ENCODE results near the gene LINS1.

DNA sequence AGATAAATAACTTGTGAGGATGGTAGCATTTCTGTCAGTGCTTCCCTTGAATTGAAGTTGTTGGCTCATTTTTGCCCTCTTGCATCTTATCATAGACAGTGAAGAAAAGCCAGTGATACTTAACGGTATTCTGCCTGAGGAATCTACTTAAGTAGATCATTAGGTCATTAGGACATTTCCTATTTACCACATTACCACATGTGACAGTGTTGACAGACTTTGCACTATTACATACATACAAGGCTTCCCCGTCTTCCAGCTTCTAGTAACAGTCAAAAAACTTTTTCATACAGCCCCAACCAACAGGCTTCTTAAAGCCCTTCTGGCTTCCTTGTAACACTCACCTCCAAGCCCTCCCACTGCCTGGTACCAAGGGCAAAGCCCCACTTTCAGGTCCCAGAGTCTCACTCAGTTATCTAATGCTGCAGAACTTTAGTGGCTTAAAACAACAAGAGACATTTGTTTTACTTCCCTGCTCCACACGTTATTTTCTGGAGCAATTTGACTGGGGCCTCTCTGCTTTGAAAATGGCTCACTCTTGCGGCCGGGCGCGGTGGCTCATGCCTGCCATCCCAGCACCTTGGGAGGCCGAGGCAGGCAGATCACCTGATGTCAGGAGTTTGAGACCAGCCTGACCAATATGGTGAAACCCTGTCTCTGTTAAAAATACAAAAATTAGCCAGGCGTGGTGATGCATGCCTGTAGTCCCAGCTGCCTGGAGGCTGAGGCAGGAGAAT is 40.4 kb upstream of the LINS1 start:
- TF ChIP-seq, protein P1, sequence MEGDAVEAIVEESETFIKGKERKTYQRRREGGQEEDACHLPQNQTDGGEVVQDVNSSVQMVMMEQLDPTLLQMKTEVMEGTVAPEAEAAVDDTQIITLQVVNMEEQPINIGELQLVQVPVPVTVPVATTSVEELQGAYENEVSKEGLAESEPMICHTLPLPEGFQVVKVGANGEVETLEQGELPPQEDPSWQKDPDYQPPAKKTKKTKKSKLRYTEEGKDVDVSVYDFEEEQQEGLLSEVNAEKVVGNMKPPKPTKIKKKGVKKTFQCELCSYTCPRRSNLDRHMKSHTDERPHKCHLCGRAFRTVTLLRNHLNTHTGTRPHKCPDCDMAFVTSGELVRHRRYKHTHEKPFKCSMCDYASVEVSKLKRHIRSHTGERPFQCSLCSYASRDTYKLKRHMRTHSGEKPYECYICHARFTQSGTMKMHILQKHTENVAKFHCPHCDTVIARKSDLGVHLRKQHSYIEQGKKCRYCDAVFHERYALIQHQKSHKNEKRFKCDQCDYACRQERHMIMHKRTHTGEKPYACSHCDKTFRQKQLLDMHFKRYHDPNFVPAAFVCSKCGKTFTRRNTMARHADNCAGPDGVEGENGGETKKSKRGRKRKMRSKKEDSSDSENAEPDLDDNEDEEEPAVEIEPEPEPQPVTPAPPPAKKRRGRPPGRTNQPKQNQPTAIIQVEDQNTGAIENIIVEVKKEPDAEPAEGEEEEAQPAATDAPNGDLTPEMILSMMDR (IDR thresholded peaks at IDR 0.05): no peak
- TF ChIP-seq POLR2AphosphoS5 (IDR thresholded peaks at IDR 0.05; ENCODE audit: low read depth, low read length) (no peak), REST (IDR thresholded peaks at IDR 0.05; ENCODE audit: insufficient read depth in 1 of 2, low read depth in 2 of 2, low read length in 1 of 2) (no peak), TCF7L2 (IDR thresholded peaks at IDR 0.05; ENCODE audit: low read depth, low read length) (no peak), SIN3A (IDR thresholded peaks at IDR 0.05; ENCODE audit: borderline replicate concordance, insufficient read depth, low read depth, low read length) (no peak)
